DMS 273 treated with DMSO at 0.1 percent for 48 hours (cell line): ENCODE results near the gene GRIA1.

Experiments used
- DNase-seq: peaks from one replicate; lab custom pipeline; 2025; lab: John Stamatoyannopoulos, UW

The GRIA1 gene

GRCh38 chr5:153780876-153781705 is 290.6 kb downstream of the GRIA1 start:
- no peak for DNase-seq

- no peak for DNase-seq
Measured at GRCh38 chr5:153782589-153783361, 292.3 kb downstream of the GRIA1 start.

DNA sequence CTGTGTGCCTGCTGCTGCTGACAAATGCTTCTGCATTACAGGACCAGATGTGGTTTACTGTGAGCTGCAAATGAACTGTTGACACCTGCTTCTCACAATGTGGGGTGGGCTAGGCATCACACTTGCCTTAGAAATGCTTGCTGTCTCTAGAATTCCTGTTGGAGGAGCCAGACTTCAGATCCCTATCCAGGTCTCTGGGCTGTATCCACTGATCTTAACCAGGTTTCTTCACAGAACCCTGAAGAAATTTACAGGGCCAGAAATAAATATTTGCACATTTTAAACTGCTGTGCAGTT is 292.8 kb downstream of the GRIA1 start:
- DNase-seq = no peak

DNA sequence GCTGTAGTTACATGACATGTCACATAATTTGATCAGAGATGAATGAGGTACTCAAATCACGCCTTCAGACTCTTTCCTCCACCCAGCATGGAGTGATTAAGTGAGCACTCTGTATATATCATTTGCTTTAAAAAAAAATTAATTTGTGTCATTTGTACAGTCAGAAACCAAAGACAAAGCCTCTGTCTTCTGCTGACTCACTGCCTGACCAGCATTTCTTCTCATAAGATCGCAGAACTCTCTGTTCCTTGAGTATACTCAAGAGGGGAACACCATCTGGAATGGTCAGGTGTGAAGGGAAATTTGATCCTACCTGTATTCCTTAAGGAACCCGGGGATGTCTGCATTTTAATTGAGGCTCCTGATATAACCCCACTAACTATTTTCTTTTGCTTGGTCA is 293.8 kb downstream of the GRIA1 start:
- DNase-seq = no peak

DNA sequence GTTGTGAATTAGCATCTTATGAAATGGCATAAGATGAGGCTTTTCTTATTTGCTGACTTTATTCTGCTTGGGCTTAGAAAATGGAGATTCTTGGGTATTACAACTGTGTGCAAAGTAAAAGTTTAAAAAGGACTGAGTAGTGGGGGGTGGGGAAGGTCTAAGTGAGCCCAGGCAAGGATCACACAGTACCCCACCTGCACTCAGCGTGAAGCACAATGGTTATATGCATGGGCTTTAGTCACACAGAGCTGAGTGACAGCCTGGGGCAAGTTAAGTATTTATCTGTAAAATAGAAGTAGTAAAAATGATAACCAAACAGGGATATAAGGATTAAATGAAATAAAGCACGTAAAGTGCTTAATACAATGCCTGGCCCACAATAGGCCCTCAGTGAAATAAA is 300.9 kb downstream of the GRIA1 start:
- DNase-seq = no peak

DNA sequence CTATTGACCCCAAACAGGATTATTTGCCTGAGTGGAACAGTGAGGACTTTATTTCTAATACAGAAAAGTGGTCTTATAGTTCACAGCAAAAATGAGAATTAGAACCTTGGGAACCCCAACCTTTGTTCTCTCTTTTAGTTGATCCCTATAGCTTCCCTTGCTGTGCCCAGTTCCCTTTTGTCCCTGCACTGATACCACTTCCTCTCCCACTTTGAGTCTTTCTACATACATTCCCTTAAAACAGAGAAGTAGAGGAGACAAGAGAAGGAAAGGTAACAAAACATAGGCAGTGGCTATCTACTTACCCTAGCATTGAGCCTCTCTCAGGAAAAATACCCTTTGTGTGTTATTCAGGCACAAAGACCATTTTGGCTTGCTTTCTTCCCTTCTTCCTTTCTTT is 301.8 kb downstream of the GRIA1 start:
- no peak for DNase-seq

- DNase-seq = no peak
Measured at GRCh38 chr5:153793699-153794098, 303.2 kb downstream of the GRIA1 start.

- no peak for DNase-seq
Measured at GRCh38 chr5:153794327-153794726, 303.9 kb downstream of the GRIA1 start.

GRCh38 chr5:153796527-153796926 is 306.1 kb downstream of the GRIA1 start:
- no peak for DNase-seq

DNA sequence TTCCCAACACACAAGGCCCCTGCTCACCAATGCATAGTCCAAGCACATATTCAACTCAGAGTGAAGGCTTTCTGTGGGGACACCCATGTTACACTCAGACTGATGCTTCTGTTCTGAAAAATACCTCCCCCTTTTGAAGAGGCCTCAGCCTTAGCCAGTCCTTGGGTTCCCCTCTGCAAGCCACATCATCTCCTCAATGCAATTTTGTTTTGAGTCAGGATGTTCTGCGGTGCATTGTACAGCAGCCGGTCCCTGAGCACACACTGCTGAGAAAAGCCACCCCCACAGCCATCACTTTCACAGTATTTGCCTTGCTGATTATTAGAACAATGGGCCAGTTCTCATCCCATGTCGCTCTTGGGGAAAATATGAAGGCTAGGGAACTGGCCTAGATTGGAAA is 307.0 kb downstream of the GRIA1 start:
- DNase-seq = no peak

DNA sequence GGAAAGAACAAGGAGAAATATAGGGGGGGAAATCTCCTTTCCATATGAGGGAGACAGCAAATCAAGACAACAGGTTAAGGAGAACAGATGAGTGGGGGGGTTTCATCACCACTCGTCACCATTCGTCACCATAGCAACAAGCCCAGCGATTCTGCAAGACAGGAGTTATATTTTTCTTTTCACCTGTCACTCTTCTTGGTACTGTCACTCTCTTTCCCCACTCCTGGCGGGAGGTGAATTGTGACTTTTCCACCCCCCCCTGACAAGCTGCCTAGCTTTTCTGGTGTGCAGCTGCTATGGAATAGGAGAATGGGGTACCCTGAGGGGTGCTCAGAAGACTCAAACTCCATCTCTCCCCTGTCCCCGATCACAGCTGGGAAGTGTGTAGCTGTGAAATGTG is 308.4 kb downstream of the GRIA1 start:
- DNase-seq = no peak

DNA sequence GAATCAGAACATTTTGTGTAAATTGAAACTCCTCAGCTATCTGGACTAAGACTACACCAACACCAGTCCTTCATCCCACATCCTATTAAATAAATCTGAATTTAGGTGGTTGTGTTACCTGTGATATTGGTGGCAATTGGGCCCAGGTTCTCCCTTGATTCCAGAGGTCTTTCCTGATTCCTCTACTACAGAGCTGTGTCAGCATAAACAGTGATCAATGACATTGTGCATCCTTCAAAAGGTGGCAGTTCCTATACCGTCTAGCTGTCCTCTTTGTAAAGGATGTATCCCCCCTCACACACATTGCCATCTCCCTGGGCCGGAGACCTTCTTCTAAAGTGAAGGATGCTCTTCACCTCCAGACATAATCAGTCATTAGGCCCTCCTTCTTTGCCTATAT is 309.0 kb downstream of the GRIA1 start:
- DNase-seq = no peak

GRCh38 chr5:153802050-153802821 is 311.8 kb downstream of the GRIA1 start:
- no peak for DNase-seq

DNA sequence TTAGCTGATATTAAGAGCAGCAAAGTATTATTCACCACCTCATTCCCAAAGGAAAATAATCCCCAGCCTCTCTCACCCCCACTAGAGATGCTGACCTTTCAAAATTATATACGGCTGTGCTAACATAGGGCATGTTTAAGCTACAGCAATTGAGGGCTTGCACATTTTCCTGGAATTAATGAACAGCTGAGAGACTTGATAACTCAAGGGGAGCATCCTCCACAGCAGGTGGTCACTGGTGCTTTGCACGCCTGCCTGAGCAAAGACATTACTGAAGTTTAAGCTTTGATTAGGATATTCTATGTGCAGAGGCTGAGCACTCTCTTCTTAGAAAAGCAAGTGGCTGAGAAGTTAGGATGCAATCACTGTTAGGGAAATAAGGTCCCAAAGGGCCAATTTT is 317.3 kb downstream of the GRIA1 start:
- DNase-seq = no peak

GRCh38 chr5:153809166-153809565 is 318.7 kb downstream of the GRIA1 start:
- DNase-seq = no peak

DNA sequence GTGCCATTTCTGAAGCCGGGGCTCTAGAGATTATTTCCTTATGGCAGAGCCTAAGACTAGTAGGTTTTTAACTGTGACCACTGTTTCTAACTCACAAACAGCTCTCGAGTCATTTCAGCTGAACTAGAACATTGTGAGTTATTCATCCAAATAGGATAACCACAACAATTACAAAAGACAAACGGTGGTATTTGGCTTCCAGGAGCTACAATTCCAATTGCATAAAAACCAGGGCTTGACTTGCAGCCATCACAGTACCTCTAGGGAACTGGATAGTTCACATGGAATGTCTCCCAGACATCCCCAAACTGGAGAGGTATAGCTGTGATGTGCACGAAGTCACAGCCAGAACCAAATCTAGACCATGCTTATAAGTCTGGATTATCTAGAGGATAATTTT is 323.4 kb downstream of the GRIA1 start:
- no peak for DNase-seq

DNA sequence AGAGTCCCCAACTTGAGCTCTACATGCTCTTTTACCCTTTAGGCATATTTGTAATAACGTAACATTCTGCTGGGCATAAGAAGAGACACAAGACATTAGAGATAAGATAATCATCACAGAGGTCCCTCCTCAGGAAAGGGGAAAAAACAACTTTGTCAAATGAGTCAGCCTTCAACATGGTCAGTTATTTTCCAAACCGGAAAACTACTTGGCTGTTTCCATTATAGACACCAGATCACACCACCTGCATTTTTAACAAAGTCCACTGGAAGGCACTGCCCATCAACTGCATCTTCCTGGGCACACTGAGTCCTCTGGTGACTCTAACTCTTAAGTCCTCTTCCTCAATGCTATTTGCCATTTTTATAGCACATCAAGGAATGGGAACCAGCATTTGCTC is 326.4 kb downstream of the GRIA1 start:
- no peak for DNase-seq

DNA sequence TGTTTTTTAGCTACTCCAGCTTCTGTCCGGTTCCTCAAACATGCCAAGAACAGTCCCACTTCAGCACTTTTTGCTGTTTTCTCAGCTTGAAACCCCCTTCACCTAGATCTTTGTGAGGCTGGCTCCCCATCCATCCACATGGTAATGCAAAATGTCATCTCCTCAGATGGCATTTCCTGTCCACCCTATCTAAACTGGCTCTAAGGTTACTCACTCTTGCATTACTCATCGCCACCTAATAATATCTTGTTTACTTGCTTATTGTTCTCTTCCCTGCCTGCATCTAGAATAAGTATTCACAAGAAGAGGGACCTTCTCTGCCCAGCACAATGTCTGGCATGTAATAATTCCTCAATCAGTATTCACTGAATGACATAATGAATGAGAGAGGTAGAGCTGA is 328.2 kb downstream of the GRIA1 start:
- DNase-seq = no peak

DNA sequence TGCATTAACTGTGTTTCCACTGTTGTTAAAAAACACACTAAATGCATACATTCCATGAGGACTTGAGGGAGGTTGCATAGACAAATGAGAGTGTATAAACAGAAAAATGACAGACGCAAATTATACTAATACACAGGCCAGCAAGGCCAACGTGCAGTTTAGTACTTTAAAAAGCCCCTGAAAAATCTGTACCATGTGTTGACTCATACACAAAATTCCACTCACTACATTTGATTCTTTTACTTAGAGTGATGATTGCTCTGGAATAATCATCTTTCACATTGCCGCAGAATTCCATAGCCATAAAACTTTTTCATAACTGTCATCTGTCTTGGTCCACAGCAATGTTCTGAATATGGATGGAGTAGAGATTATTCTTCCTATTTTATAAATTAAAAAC is 332.6 kb downstream of the GRIA1 start:
- no peak for DNase-seq

GRCh38 chr5:153824909-153825308 is 334.4 kb downstream of the GRIA1 start:
- no peak for DNase-seq

GRCh38 chr5:153827397-153827796 is 336.9 kb downstream of the GRIA1 start:
- no peak for DNase-seq

- DNase-seq = no peak
Measured at GRCh38 chr5:153829510-153830065, 339.1 kb downstream of the GRIA1 start.

DNA sequence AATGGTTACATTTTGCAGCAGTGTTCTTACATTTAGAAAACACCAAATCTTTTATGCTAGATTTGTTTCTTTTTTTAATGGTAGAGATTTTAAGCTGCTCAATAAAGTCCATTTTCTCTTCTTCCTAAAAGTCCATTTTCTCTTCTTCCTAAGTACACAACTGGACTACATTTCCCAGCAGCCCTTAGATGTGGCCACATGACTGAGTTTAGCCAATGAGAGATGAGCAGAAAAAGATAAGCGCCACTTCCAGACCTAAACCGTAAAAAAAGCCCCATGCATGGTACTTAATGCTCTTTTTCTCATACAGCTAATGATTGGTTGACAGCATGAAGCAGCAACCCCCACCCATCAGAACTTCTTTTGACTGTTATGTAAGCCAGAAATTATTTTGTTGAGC is 341.5 kb downstream of the GRIA1 start:
- DNase-seq = peak; percentile 2
